ENCODE measurements around the gene DOHH.

DOHH gene

DNA sequence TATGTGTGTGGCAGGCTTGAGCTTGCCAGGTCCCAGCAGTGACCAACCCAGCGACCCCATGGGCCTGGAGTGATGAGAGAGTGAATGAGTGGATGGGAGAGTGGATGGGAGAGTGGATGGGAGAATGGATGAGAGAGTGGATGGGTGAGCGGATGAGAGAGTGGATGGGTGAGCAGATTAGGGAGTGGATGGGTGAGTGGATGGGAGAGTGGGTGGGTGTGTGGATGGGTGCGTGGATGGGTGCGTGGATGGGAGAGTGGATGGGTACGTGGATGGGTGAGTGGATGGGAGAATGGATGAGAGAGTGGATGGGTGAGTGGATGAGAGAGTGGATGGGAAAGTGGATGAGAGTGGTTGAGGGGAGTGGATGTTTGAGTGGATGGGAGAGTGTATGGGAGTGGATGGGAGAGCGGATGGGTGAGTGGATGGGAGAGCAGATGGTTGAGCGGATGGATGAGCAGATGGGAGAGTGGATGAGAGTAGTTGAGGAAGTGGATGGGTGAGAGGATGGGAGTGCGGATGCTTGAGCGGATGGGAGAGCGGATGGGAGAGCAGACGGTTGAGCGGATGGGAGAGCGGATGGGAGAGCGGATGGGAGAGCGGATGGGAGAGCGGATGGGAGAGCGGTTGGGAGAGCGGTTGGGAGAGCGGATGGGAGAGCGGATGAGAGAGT lies 28.2 kb upstream of the DOHH start:
- no peaks in the 10 kb centered on the region for H3K9me3 ChIP-seq (ENCODE audit: control insufficient read depth, insufficient read depth, low read length)
- H3K4me1 ChIP-seq (ENCODE audit: insufficient read depth, low read length), result no peaks in the 10 kb centered on the region
- H3K36me3 ChIP-seq (ENCODE audit: insufficient read depth, low read length), result peaks cover 4% of the 10 kb centered on the region; the same call in 1 of the 2 replicates
- H3K9ac ChIP-seq (ENCODE audit: low read depth, low read length), result no peak overlapping the region

DNA sequence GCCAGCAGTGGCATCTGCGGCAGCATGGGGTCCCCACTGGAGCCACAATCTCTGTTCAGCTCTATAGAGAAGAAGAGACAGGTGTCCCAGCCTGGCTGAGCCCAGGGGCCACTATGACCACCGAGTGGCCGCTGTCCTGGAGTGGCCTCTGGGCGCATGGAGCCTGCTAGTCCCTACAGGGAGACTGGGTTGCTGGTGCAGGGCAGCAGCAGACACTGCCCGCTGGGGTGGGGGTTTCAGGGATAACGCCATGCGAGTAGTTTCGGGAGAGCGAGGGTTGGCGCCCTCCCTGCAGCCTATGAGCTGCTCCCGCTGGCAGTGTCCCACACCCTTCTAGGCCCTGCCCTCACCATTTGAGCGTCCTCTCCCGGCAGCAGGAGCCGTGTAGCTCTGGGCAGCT lies 27.6 kb upstream of the DOHH start:
- Histone ChIP-seq H3K4me1 (ENCODE audit: insufficient read depth, low read length) (no peaks in the 10 kb centered on the region), H3K36me3 (ENCODE audit: insufficient read depth, low read length) (peaks cover 4% of the 10 kb centered on the region; the same call in 1 of the 2 replicates), H3K9me3 (ENCODE audit: control insufficient read depth, insufficient read depth, low read length) (no peaks in the 10 kb centered on the region), H3K9ac (ENCODE audit: low read depth, low read length) (no peak overlapping the region)

GRCh38 chr19:3527238-3527910 lies 26.9 kb upstream of the DOHH start:
- no peaks in the 10 kb centered on the region for H3K4me1 ChIP-seq (ENCODE audit: insufficient read depth, low read length)
- H3K9ac ChIP-seq (ENCODE audit: low read depth, low read length), result no peak overlapping the region
- peaks cover 4% of the 10 kb centered on the region; the same call in 1 of the 2 replicates for H3K36me3 ChIP-seq (ENCODE audit: insufficient read depth, low read length)
- no peaks in the 10 kb centered on the region for H3K9me3 ChIP-seq (ENCODE audit: control insufficient read depth, insufficient read depth, low read length)

- Histone ChIP-seq H3K4me1 (ENCODE audit: insufficient read depth, low read length) (no peaks in the 10 kb centered on the region), H3K9me3 (ENCODE audit: control insufficient read depth, insufficient read depth, low read length) (no peaks in the 10 kb centered on the region), H3K9ac (ENCODE audit: low read depth, low read length) (no peak overlapping the region), H3K36me3 (ENCODE audit: insufficient read depth, low read length) (peaks cover 4% of the 10 kb centered on the region; the same call in 1 of the 2 replicates)
Measured at GRCh38 chr19:3526507-3527237, 26.2 kb upstream of the DOHH start.

DNA sequence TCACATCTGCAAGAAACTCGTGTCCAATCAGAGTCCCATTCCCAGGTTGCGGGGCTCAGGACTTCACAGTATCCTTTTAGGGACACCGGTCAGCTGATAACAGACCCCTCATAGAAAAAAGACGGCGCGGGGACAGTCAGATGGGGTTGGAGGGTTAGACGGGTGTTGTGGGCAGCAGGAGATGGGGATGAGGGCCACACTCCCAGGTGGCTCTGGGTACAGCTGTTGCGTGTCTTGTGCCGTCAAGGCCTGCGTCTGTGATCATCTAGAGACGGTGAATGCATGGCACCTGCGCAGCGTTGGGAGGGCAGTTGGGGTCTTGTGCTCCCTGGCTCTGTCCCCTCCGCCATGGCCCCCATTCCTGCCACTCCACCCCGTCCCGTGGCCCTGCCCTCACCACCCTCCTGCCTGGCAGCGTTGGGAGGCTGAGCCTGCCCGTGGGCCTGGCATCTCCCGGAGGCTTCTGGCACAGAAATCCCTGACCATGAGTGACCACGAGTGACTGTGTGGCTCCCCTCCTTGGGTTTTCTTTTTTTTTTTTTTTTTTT lies 24.5 kb upstream of the DOHH start:
- no peak overlapping the region for H3K9ac ChIP-seq (ENCODE audit: low read depth, low read length)
- H3K4me1 ChIP-seq (ENCODE audit: insufficient read depth, low read length), result peaks cover 7% of the 10 kb centered on the region; the same call in 1 of the 2 replicates
- H3K36me3 ChIP-seq (ENCODE audit: insufficient read depth, low read length), result peaks cover 4% of the 10 kb centered on the region; the same call in 1 of the 2 replicates
- no peaks in the 10 kb centered on the region for H3K9me3 ChIP-seq (ENCODE audit: control insufficient read depth, insufficient read depth, low read length)

DNA sequence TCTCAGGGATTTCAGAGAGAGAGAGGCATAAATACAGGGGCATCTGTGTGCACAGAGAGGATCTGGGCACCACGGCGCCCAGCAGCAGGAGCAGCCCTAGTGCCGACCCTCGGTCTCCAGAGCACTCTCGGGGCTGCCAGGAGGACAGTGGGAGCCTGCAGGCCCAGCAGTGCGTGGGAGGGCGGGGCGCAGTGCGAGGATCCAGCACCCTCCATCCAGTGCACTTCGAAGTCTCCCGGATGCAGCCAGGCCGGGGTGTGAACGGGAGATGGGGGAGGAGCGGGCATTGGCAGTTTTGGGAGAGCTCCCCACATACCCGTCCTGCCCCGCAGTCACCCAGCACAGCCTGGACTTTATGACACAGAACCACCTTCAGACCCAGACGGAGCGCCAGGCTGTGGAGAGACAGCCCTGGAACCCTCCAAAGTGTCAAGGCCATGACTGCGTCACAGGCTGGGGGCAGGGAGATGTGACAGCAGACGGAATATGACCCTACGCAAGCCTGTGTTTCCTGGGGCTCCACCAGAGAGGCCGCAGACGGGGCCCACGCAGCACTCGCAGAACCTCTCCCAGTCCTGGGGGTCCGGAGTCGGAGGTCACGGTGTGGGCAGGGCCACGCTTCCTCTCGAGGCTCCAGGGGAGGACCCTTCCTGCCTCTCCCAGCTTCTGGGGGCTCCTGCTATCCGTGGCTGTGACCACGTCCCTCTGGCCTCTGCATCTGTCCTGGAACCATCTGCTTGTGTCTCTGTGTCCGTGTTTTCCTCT lies 23.8 kb upstream of the DOHH start:
- H3K4me1 ChIP-seq (ENCODE audit: insufficient read depth, low read length), result peaks cover 9% of the 10 kb centered on the region; the same call in 1 of the 2 replicates

DNA sequence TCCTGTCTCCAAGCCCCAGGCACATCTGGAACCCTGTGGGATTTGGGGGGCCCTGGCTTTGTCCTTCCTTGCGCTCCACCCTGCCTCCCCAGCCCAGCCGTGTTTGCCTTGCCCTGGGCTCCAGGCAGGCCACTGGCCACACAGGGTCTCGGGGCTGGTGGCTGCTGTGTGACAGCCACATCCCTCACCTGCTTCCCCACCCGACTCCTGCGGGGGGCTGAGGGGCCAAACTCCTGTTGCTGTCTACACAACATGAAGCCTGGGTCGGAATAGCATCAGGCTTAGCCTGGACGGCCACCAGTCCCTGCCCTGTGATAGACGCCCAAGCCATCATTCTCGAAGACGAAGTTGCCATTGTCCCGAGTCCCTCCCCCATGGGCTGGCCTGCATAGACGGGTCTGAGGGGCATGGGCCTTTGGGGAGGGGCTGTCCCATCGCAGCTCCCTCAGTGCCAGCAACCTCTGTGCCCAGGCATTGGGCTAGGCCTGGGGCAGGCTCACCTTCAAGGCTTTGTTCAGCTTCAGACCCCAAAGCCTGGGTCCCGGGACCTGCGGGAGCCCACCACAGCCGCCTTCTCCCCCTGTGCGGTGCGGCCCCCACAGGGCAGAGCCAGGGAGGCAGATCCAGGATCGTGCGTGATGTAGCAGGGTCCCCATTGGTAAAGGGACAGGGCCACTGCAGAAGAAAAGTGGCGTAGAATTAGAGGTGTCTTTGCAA lies 23.0 kb upstream of the DOHH start:
- peaks cover 16% of the 10 kb centered on the region for H3K4me1 ChIP-seq (ENCODE audit: insufficient read depth, low read length)
- no peak overlapping the region for H3K9ac ChIP-seq (ENCODE audit: low read depth, low read length)
- peaks cover 4% of the 10 kb centered on the region; the same call in 1 of the 2 replicates for H3K36me3 ChIP-seq (ENCODE audit: insufficient read depth, low read length)
- no peaks in the 10 kb centered on the region for H3K9me3 ChIP-seq (ENCODE audit: control insufficient read depth, insufficient read depth, low read length)

More for the DNA sequence above, 23.8 kb upstream of the DOHH start:
- H3K36me3 ChIP-seq (ENCODE audit: insufficient read depth, low read length), result peaks cover 4% of the 10 kb centered on the region; the same call in 1 of the 2 replicates
- no peaks in the 10 kb centered on the region for H3K9me3 ChIP-seq (ENCODE audit: control insufficient read depth, insufficient read depth, low read length)
- H3K9ac ChIP-seq (ENCODE audit: low read depth, low read length), result no peak overlapping the region

DNA sequence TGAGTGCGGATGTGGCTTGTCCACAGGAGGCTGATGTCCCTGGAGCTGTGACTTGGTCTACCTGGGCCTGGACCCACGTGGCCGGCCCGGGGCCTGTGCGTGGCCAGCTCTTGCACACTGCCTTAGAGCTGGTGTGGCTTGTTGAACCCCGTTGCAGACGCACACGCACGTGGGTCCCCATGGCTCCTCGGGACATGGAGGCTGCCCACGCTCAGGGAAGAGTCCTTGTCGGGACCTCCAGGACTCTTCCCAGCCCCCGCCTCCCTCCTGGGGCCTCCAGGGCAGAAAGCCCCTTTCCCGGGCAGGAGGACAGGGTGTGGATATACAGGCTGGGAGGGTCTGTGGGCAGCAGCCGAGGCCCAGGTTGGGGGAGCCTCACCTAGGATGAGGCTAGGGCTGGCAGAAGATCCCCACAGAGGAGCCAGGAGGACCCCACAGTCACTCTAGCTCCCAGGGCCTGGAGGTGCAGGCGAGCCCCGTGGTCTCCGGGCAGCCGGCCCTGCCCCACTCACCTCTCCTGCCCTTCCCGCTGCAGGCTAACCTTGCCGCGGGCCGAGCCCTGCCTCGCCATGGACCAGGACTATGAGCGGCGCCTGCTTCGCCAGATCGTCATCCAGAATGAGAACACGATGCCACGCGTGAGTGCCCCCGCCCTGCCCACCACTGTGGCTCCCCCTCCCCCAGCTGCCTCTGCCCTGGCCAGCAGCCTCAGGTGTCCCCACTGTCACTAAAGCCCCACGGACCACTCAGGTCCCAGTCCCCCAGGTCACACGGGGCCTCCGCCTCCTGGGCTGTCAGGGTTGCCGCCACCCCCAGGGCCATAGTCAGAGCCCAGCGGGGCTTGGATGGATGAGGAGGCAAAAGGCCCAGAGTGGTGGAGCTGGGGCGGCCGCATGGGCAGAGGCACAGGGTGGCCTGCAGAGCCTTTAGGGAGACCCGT lies 22.2 kb upstream of the DOHH start:
- Histone ChIP-seq H3K36me3 (ENCODE audit: insufficient read depth, low read length) (peaks cover 4% of the 10 kb centered on the region; the same call in 1 of the 2 replicates), H3K9me3 (ENCODE audit: control insufficient read depth, insufficient read depth, low read length) (no peaks in the 10 kb centered on the region), H3K4me1 (ENCODE audit: insufficient read depth, low read length) (peaks cover 20% of the 10 kb centered on the region), H3K9ac (ENCODE audit: low read depth, low read length) (no peak overlapping the region)

DNA sequence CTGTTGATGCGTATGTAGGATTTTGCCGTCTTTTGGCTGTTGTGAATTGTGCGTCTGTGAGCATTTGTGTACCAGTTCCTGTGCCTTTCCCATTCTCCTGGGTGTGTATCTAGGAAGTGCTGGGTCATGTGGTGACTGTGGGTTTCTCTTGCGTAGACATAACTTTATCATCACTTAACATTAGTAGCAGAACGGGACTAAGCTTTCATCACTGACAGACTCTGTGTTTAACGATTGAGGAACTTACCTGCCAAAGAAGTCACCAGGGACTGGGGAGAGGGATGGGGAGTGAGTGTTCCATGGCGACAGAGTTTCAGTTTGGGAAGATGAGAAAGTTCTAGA lies 20.6 kb upstream of the DOHH start:
- H3K36me3 ChIP-seq (ENCODE audit: insufficient read depth, low read length), result no peaks in the 10 kb centered on the region
- H3K9ac ChIP-seq (ENCODE audit: low read depth, low read length), result no peak overlapping the region
- H3K4me1 ChIP-seq (ENCODE audit: insufficient read depth, low read length), result peaks cover 21% of the 10 kb centered on the region
- H3K9me3 ChIP-seq (ENCODE audit: control insufficient read depth, insufficient read depth, low read length), result no peaks in the 10 kb centered on the region

DNA sequence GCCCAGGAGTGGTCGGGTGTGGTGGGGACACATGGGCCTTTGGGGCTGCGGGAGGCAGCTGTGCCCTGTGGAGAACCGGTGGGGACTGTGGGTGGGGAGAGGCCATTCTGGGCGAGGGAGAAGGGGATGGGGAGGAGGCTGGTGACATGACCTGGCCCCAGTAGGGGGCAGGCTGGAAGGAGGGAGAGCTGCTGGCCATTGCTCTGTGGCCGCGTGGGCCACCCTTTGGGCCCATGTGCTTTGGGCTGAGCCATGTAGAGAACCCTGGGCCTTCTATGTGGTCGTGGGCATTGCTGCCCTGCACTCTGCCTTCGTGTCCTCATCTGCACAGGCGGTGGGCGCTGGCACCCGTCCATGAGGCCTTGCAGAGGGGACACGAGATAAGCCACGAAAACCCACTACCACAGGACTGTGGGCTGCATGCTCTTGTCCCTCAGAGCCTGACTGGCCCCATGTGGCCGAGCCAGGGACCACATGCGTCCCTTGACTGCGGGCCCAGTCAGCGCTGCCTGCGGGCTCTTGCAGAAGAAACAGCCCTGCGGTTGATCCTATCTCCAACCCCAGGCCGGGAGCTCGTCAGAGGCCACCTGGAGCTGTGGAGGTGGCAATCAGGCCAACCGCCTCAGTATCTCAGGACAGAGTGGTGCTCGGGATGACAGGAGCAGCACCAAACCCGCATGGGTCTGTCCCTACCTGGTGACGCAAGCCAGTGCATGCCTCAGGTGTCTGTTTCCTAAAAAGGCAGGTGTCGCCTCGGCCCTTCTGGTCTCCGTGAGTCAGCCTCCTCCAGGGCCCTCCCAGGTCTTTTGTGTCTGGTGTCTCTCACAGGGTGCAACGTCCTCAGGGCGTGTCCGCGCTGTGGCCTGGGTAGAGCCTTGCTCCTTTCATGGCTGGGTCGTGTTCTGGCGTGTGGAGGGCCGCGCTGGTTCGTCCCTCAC lies 20.0 kb upstream of the DOHH start:
- no peak overlapping the region for H3K9ac ChIP-seq (ENCODE audit: low read depth, low read length)

DNA sequence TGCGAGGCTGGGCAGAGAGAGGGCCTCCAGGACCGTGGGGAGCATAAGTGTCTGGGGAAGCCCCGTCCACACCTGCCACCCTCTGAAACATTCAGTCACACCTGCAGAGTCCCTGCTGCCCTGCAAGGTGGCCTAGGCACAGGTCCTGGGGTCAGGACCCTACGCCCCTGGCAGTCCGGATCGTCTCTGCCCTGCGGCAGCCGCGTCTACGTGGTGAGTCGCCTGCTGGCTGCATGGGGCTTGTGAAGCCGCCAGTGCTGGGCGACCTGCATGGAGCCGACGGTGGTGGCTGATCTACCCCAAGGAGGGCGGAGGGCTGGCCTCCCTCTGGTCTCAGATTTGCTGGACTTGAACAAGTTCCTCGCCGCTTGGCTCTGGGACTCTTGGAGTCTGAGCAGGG lies 18.7 kb upstream of the DOHH start:
- Histone ChIP-seq H3K4me1 (ENCODE audit: insufficient read depth, low read length) (peaks cover 28% of the 10 kb centered on the region), H3K9ac (ENCODE audit: low read depth, low read length) (no peak overlapping the region), H3K36me3 (ENCODE audit: insufficient read depth, low read length) (no peaks in the 10 kb centered on the region), H3K9me3 (ENCODE audit: control insufficient read depth, insufficient read depth, low read length) (no peaks in the 10 kb centered on the region)

More for the DNA sequence above, 20.0 kb upstream of the DOHH start:
- peaks cover 21% of the 10 kb centered on the region for H3K4me1 ChIP-seq (ENCODE audit: insufficient read depth, low read length)
- H3K36me3 ChIP-seq (ENCODE audit: insufficient read depth, low read length), result no peaks in the 10 kb centered on the region
- no peaks in the 10 kb centered on the region for H3K9me3 ChIP-seq (ENCODE audit: control insufficient read depth, insufficient read depth, low read length)

GRCh38 chr19:3518659-3519058 lies 18.2 kb upstream of the DOHH start:
- no peaks in the 10 kb centered on the region for H3K9me3 ChIP-seq (ENCODE audit: control insufficient read depth, insufficient read depth, low read length)
- H3K9ac ChIP-seq (ENCODE audit: low read depth, low read length), result no peak overlapping the region
- peaks cover 28% of the 10 kb centered on the region for H3K4me1 ChIP-seq (ENCODE audit: insufficient read depth, low read length)
- H3K36me3 ChIP-seq (ENCODE audit: insufficient read depth, low read length), result no peaks in the 10 kb centered on the region
